HepG2 (cell line): ENCODE measurements around the gene CADM2. TPM values are rescaled to one million over a fixed set of nuclear protein-coding genes. Genes with fewer than 3 reads are reported as not detected.

Experiments used
- ATAC-seq: fragments of 200-7000 bp; cut with Tn5 transposase; 3 replicates; pipeline ENCODE4 v1.9.1; 2020; ENCODE audit warnings: mild to moderate bottlenecking, moderate library complexity
- BruUV-seq: library from RNA; stranded (reverse); fragments of 400-500 nt; replicated peaks from 2 replicates; lab custom pipeline; 2021; lab: Mats Ljungman, UMichigan
- CTCF ChIA-PET: fragments of 300-600 bp; formaldehyde crosslinking; extraction: SDS; loops from one replicate; lab custom pipeline; 2021; ENCODE audit warnings: low total read pairs, inconsistent platforms, low intra/inter-chr PET ratio; lab: Yijun Ruan, JAX
- POLR2A ChIA-PET: fragments of 350-600 bp; sonication (Branson Sonifier 250); formaldehyde crosslinking; loops from one replicate; lab custom pipeline; 2020; ENCODE audit warnings: antibody characterized with exemption, inconsistent platforms; lab: Yijun Ruan, JAX
- DNase-seq: peaks from one replicate; pipeline ENCODE4 v3.0.0-alpha.2; 2015; ENCODE audit warnings: low spot score
- FAIRE-seq: peaks from 3 replicates; lab custom pipeline; 2011; peaks lifted over from hg19 to GRCh38; lab: Jason Lieb, UNC
- H2AFZ ChIP-seq: one replicate; pipeline ENCODE4 v1.6.1; 2011; ENCODE audit warnings: low read length, inconsistent platforms
- H3K27ac ChIP-seq: fragments of 300-600 bp; 3 replicates; pipeline ENCODE4 v1.8.0; 2011; ENCODE audit warnings: mixed run types, mild to moderate bottlenecking, mixed read lengths, low read length, inconsistent platforms; ENCODE audit not compliant: insufficient read depth; ENCODE audit errors: extremely low read length
- H3K27me3 ChIP-seq, 2 experiments: fragments of 200-600 bp in 1 of 2; 2 replicates in 1 of 2; 3 replicates in 1 of 2; pipeline versions ENCODE4 v1.6.0 to v1.8.0; 2011; ENCODE audit warnings: low read length in 2 of 2, mild to moderate bottlenecking in 2 of 2, moderate library complexity in 2 of 2, inconsistent platforms in 1 of 2; ENCODE audit not compliant: insufficient read depth in 2 of 2, control insufficient read depth in 1 of 2
- H3K36me3 ChIP-seq, 2 experiments: fragments of 200-600 bp in 1 of 2; replicated peaks in 1 of 2; 2 replicates in 1 of 2; 3 replicates in 1 of 2; pipeline versions ENCODE4 v1.5.1 to v1.8.0; 2011; ENCODE audit warnings: low read length in 2 of 2, inconsistent platforms in 1 of 2; ENCODE audit not compliant: insufficient read depth in 2 of 2, control insufficient read depth in 1 of 2
- H3K4me1 ChIP-seq: 2 replicates; pipeline ENCODE4 v1.5.1; 2012; ENCODE audit warnings: low read length, inconsistent platforms; ENCODE audit not compliant: insufficient read depth
- H3K4me2 ChIP-seq: 2 replicates; pipeline ENCODE4 v1.6.0; 2011; ENCODE audit warnings: low read depth, low read length, inconsistent platforms
- H3K4me3 ChIP-seq, 3 experiments: fragments of 200-600 bp in 1 of 3; sonication (generic), shearing (Covaris generic) in 1 of 3; replicated peaks in 1 of 3; 2 replicates each; pipeline ENCODE4 v1.5.1; 2011 to 2016; ENCODE audit warnings: low read length in 3 of 3, inconsistent platforms in 2 of 3, low read depth in 2 of 3, mild to moderate bottlenecking in 2 of 3, control low read depth in 1 of 3, mixed read lengths in 1 of 3; ENCODE audit not compliant: insufficient read depth in 1 of 3
- H3K79me2 ChIP-seq: one replicate; pipeline ENCODE4 v1.6.1; 2011; ENCODE audit warnings: low read length, inconsistent platforms; ENCODE audit not compliant: insufficient read depth
- H3K9ac ChIP-seq: 2 replicates; pipeline ENCODE4 v1.6.0; 2011; ENCODE audit warnings: mild to moderate bottlenecking, low read depth, low read length, inconsistent platforms; ENCODE audit not compliant: insufficient read depth
- H3K9me3 ChIP-seq: 2 replicates; pipeline ENCODE4 v1.5.1; 2012; ENCODE audit warnings: mild to moderate bottlenecking, low read length
- H4K20me1 ChIP-seq: 2 replicates; pipeline ENCODE4 v1.6.0; 2011; ENCODE audit warnings: inconsistent platforms, mild to moderate bottlenecking, low read length, moderate library complexity; ENCODE audit not compliant: insufficient read depth
- PHF21A ChIP-seq: sonication (generic); formaldehyde crosslinking; IDR thresholded peaks from 2 replicates; pipeline ENCODE4 v1.5.0; 2020; ENCODE audit warnings: mild to moderate bottlenecking, missing genetic modification reagents
- PHF8 ChIP-seq: sonication (generic); formaldehyde crosslinking; IDR thresholded peaks from 2 replicates; pipeline ENCODE4 v1.5.0; 2020; ENCODE audit warnings: missing genetic modification reagents
- PTBP1 ChIP-seq: fragments of 200-400 bp; formaldehyde crosslinking; IDR thresholded peaks from 2 replicates; pipeline ENCODE4 v1.6.1; 2018; ENCODE audit warnings: low read length, low read depth; ENCODE audit not compliant: poor library complexity, severe bottlenecking
- RELA ChIP-seq: sonication (generic); formaldehyde crosslinking; IDR thresholded peaks from 2 replicates; pipeline ENCODE4 v1.4.0; 2020; ENCODE audit warnings: missing genetic modification reagents
- REPIN1 ChIP-seq: sonication (generic); formaldehyde crosslinking; IDR thresholded peaks from 2 replicates; pipeline ENCODE4 v1.8.0; 2022; ENCODE audit warnings: missing genetic modification reagents, low read depth, mild to moderate bottlenecking, borderline replicate concordance
- ZNF772 ChIP-seq: sonication (generic); formaldehyde crosslinking; IDR thresholded peaks from 2 replicates; pipeline ENCODE4 v1.5.0; 2020; ENCODE audit warnings: mild to moderate bottlenecking, missing genetic modification reagents
- WGBS: methylation state at CpG from one replicate; pipeline ENCODE4 v1.1.6; 2017; ENCODE audit warnings: low lambda C conversion rate; 5-methylcytosine and 5-hydroxymethylcytosine counted together
- in situ Hi-C: cut with HindIII; loops from 2 replicates; pipeline ENCODE4 v1.10.0; 2017; ENCODE audit warnings: low pct_unique_long_range_greater_than_20kb; ENCODE audit not compliant: extremely low pct_ligation_motif_present
- intact Hi-C: fragments of 100-400 bp; cut with micrococcal nuclease; formaldehyde crosslinking; loops from one replicate; pipeline ENCODE4 v1.10.0; 2022; ENCODE audit not compliant: unreplicated experiment
- polyA plus RNA-seq, 8 experiments: library from polyadenylated mRNA; depleted of rRNA in 3 of 8; stranded (reverse) in 7 of 8; unstranded in 1 of 8; fragments of >200 nt; fragmentation: Illumina TruSeq in 4 of 8; extraction: Trizol in 4 of 8; gene quantifications; 2 replicates each; pipeline versions ENCODE4 v1.2.1 to v1.2.3, GENCODE V29; 2011 to 2016; ENCODE audit warnings: low read depth in 4 of 8, missing spikeins in 1 of 8, mixed read lengths in 1 of 8; ENCODE audit not compliant: insufficient read depth in 1 of 8
- total RNA-seq, 5 experiments: library from RNA; depleted of rRNA; stranded (reverse); fragments of >200 nt; fragmentation: Illumina TruSeq; extraction: Trizol; gene quantifications; 2 replicates each; pipeline ENCODE4 v1.2.3, GENCODE V29; 2016; ENCODE audit warnings: low read depth in 1 of 5
- TF ChIP-seq, protein P1 (sequence below): sonication (generic); formaldehyde crosslinking; conservative IDR thresholded peaks from 2 replicates; pipeline ENCODE4 v1.8.1; 2023; ENCODE audit warnings: missing genetic modification reagents
- TF ChIP-seq, protein P2 (sequence below): sonication (generic); formaldehyde crosslinking; IDR thresholded peaks from 2 replicates; pipeline ENCODE4 v1.9.0; 2021; ENCODE audit warnings: missing genetic modification reagents, borderline replicate concordance
- TF ChIP-seq, protein P3 (sequence below): sonication (generic); formaldehyde crosslinking; IDR thresholded peaks from 2 replicates; pipeline ENCODE4 v1.4.0; 2020; ENCODE audit warnings: missing genetic modification reagents
- TF ChIP-seq, protein P4 (sequence below): sonication (generic); formaldehyde crosslinking; IDR thresholded peaks from 2 replicates; pipeline ENCODE4 v1.5.0; 2020; ENCODE audit warnings: mild to moderate bottlenecking, missing genetic modification reagents

CADM2 gene
- total and polyA plus RNA-seq, 2 of the 13 experiments (the other 11 are each of a cell fraction or from before 2014, with no cell fraction given) = not detected

DNA sequence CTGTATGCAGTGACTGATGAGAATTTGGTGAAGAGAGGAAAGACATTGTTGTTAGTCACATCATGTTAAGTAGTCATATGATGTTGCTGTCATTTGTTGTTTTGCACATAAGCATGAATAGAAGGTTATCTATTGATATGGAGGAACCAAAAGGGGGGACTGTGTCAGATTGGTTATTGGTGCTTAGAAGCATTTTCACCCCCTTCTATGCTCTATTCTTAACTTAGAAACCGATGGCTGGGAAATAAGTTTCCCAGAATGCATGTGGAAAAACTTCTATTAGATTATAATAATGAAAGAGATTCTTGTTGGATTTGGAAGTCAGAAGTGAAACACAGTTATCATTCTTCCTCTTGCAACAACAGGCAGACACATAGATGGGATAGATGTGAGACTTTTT is 33.2 kb upstream of the CADM2 start:
- DNase-seq (no peak), FAIRE-seq (no peak), ATAC-seq (no peak)
- Histone ChIP-seq H3K4me2 (no peak overlapping the region), H3K4me1 (no peaks in the 10 kb centered on the region), H3K79me2 (no peaks in the 10 kb centered on the region), H3K27ac (no peak overlapping the region), H3K9me3 (no peaks in the 10 kb centered on the region), H3K9ac (no peak overlapping the region), H3K36me3 (no peaks in the 10 kb centered on the region), H4K20me1 (no peaks in the 10 kb centered on the region), H3K4me3 (no peak overlapping the region), H3K27me3 (no peaks in the 10 kb centered on the region), H2AFZ (no peak overlapping the region)
- TF ChIP-seq PHF21A (CRISPR knock-in tag) (no peak), REPIN1 (CRISPR knock-in tag) (no peak), PHF8 (CRISPR knock-in tag) (no peak), PTBP1 (no peak), RELA (CRISPR knock-in tag) (no peak), ZNF772 (CRISPR knock-in tag) (no peak)
- TF ChIP-seq, protein P1, sequence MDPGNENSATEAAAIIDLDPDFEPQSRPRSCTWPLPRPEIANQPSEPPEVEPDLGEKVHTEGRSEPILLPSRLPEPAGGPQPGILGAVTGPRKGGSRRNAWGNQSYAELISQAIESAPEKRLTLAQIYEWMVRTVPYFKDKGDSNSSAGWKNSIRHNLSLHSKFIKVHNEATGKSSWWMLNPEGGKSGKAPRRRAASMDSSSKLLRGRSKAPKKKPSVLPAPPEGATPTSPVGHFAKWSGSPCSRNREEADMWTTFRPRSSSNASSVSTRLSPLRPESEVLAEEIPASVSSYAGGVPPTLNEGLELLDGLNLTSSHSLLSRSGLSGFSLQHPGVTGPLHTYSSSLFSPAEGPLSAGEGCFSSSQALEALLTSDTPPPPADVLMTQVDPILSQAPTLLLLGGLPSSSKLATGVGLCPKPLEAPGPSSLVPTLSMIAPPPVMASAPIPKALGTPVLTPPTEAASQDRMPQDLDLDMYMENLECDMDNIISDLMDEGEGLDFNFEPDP (CRISPR knock-in tag) = no peak
- TF ChIP-seq, protein P2, sequence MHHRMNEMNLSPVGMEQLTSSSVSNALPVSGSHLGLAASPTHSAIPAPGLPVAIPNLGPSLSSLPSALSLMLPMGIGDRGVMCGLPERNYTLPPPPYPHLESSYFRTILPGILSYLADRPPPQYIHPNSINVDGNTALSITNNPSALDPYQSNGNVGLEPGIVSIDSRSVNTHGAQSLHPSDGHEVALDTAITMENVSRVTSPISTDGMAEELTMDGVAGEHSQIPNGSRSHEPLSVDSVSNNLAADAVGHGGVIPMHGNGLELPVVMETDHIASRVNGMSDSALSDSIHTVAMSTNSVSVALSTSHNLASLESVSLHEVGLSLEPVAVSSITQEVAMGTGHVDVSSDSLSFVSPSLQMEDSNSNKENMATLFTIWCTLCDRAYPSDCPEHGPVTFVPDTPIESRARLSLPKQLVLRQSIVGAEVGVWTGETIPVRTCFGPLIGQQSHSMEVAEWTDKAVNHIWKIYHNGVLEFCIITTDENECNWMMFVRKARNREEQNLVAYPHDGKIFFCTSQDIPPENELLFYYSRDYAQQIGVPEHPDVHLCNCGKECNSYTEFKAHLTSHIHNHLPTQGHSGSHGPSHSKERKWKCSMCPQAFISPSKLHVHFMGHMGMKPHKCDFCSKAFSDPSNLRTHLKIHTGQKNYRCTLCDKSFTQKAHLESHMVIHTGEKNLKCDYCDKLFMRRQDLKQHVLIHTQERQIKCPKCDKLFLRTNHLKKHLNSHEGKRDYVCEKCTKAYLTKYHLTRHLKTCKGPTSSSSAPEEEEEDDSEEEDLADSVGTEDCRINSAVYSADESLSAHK (CRISPR knock-in tag) = no peak
- TF ChIP-seq, protein P3, sequence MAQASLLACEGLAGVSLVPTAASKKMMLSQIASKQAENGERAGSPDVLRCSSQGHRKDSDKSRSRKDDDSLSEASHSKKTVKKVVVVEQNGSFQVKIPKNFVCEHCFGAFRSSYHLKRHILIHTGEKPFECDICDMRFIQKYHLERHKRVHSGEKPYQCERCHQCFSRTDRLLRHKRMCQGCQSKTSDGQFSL (CRISPR knock-in tag) = no peak
- TF ChIP-seq, protein P4, sequence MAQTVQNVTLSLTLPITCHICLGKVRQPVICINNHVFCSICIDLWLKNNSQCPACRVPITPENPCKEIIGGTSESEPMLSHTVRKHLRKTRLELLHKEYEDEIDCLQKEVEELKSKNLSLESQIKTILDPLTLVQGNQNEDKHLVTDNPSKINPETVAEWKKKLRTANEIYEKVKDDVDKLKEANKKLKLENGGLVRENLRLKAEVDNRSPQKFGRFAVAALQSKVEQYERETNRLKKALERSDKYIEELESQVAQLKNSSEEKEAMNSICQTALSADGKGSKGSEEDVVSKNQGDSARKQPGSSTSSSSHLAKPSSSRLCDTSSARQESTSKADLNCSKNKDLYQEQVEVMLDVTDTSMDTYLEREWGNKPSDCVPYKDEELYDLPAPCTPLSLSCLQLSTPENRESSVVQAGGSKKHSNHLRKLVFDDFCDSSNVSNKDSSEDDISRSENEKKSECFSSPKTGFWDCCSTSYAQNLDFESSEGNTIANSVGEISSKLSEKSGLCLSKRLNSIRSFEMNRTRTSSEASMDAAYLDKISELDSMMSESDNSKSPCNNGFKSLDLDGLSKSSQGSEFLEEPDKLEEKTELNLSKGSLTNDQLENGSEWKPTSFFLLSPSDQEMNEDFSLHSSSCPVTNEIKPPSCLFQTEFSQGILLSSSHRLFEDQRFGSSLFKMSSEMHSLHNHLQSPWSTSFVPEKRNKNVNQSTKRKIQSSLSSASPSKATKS (CRISPR knock-in tag) = no peak
- intact Hi-C loops (no loop called here), in situ Hi-C loops (no loop called here)
- BruUV-seq = no TSS peak
- POLR2A ChIA-PET = no interaction called here
- WGBS = 5% methylated on average over 1 of the region's 1 CpG
- CTCF ChIA-PET = no interaction called here
